Left ventricle myocardium superior (tissue), 1 donor: ENCODE data around the gene ECM2. TPM values are rescaled to one million over a fixed set of nuclear protein-coding genes. Genes with fewer than 3 reads are reported as not detected.

Experiments
- ATAC-seq: fragments of 200-7000 bp; cut with Tn5 transposase; one replicate; pipeline ENCODE4 v1.9.1; 2020; ENCODE audit warnings: mild to moderate bottlenecking, moderate library complexity
- DNase-seq: peaks from one replicate; pipeline ENCODE4 v3.0.0-alpha.2; 2020
- intact Hi-C: fragments of 100-400 bp; cut with micrococcal nuclease; formaldehyde crosslinking; loops from one replicate; pipeline ENCODE4 v1.11.0; 2022
- total RNA-seq: library from RNA; stranded (reverse); fragmentation: NEBNext Ultra II Directional; extraction: Animal tissue kit (Norgen Biotek cat#: 25700); gene quantifications from one replicate; pipeline ENCODE4 v1.2.1, GENCODE V29; 2021
- donor health status: DM: no; HTN: yes; CAD: no; lungs with severe emphysema.

ECM2 gene
- total RNA-seq, 1 donor from 2014 or later = 5.3 TPM

DNA sequence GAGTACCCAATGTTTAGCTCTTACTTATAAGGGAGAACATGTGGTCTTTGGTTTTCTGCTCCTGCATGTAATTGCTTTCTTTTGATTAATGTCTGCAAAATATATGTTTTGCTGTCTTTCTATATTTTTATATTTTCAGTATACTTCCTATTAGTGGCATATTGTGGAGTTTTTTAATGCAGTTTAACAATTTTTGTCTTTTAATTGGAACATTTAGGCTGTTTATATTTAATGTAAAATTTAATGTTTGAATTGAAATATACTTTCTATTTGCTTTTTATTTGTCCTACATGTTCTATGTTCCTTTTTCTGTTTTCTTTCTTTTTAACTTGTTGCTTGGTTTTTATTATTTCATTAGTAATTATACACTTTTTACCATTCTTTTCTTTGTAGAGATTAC, 4.9 kb downstream of the ECM2 start:
- DNase-seq = no peak
- ATAC-seq = no peak
- intact Hi-C loops = loop anchor here (10.0 kb wide), 1 partner anchor 64 kb away; no protein-coding TSS in a partner anchor

- ATAC-seq (no peak), DNase-seq (no peak)
- intact Hi-C loops = no loop called here
Observed at GRCh38 chr9:92529124-92529523, 6.7 kb downstream of the ECM2 start.

DNA sequence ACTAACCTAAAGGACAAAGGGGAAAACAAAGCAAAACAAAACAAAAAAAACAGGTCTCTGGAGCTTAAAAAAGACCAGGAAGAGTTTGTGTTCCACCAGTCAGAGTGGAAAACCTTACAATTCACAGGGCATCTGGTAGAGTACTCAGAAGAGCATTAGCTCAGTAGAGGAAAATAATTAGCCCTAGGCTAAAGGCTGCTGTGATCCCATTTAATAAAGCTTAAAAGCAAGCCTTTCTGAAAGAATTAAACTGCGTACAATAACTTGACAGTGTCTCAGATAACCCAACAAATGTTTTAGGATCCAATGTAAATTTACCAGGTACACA, 7.3 kb downstream of the ECM2 start:
- intact Hi-C loops = no loop called here
- peak; percentile 77 for ATAC-seq
- no peak for DNase-seq

DNA sequence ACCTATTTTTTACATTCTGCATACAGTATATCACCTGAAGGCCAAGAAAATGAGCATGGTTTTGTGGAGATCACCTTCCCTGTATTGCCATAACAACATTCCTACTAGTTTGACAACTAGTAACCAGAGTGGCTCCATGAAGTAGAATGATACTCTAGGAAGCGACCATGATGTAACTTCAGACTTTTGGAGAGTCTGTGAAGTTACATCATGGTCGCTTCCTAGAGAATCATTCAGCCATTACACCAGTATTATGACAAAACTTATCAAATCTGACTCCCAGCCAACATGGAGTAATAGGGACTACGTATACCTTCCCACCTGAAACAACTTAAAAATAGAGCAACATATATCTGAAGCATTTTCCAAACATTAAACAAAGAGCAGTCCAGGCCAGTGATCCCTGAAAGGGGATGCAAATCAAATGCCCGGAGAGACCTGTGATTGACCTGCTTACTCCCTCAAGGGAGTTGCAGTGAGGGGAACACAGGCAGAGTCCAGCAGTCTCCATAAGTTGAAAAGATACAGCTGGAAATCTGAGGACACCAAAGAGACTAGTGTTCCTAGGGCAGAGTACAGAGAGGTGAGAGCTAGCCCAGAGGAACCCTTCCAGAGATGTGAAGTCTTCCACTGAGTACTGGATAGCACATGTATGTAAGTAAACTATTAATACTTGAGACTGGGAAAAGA, 7.8 kb downstream of the ECM2 start:
- ATAC-seq (peak; percentile 94), DNase-seq (no peak)
- intact Hi-C loops = no loop called here

GRCh38 chr9:92527291-92527828, 8.4 kb downstream of the ECM2 start:
- DNase-seq (no peak), ATAC-seq (no peak)
- intact Hi-C loops = no loop called here

- intact Hi-C loops = no loop called here
- no peak for ATAC-seq
- no peak for DNase-seq
Observed at GRCh38 chr9:92525306-92525705, 10.5 kb downstream of the ECM2 start.

DNA sequence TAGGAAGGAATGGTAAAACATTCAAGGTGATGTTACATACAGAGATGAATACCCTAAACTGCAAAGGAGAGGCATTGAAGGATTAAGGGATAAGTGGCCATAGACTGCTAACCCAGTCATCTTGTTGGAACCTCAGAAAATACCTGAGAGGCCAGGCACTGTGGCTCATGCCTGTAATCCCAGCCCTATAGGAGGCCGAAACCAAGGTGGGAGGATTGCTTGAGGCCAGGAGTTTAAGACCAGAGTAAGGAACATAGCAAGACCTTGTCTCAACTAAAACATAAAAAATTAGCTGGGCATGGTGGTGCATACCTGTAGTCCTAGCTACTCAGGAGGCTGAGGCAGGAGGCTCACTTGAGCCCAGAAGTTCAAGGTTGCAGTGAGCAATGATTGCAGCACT, 10.9 kb downstream of the ECM2 start:
- intact Hi-C loops = no loop called here
- no peak for DNase-seq
- no peak for ATAC-seq

GRCh38 chr9:92522983-92523970, 12.5 kb downstream of the ECM2 start:
- DNase-seq = no peak
- intact Hi-C loops = no loop called here
- no peak for ATAC-seq

DNA sequence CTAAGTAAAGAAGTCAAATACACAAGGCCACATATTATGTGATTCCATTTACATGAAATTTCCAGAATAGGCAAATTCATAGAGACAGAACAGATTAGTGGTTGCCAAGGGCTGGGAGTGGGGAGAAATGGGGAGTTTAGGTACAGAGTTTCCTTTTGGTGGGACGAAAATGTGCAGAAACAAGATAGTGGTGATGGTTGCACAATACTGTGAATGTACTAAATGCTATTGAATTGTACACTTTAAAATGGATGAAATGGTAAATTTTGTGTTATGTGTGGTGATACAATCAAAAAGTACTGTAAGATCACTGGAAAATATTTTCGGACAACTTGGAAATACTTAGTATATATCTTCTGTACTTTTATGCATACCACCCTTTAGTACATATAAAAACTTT, 15.0 kb downstream of the ECM2 start:
- intact Hi-C loops = no loop called here
- no peak for ATAC-seq

GRCh38 chr9:92518199-92518598, 17.6 kb downstream of the ECM2 start:
- intact Hi-C loops = no loop called here
- DNase-seq = no peak

More for the DNA sequence above, 15.0 kb downstream of the ECM2 start:
- no peak for DNase-seq

DNA sequence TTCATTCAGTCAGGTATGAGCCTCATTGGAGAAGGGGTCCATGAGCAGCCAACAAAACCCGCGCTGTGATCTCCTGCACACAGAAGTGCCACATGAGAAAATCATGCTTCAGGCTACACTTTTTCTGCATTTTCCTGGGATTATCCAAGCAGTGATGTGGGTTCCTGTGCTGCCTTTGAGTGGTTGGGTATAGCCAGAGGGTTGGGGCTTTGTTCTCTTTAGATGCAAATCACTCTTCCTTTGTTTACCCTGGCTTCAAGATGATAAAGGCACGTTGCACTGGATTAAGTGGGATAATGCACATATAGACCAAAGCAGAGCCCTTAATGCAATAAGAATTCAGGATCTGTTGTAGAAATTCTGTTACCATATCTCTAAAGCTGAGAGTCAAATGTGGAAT, 18.7 kb downstream of the ECM2 start:
- ATAC-seq (no peak), DNase-seq (no peak)
- intact Hi-C loops = no loop called here

More at GRCh38 chr9:92518199-92518598, 17.6 kb downstream of the ECM2 start:
- no peak for ATAC-seq

- intact Hi-C loops = no loop called here
- DNase-seq (no peak), ATAC-seq (no peak)
Observed at GRCh38 chr9:92516521-92516920, 19.3 kb downstream of the ECM2 start.

DNA sequence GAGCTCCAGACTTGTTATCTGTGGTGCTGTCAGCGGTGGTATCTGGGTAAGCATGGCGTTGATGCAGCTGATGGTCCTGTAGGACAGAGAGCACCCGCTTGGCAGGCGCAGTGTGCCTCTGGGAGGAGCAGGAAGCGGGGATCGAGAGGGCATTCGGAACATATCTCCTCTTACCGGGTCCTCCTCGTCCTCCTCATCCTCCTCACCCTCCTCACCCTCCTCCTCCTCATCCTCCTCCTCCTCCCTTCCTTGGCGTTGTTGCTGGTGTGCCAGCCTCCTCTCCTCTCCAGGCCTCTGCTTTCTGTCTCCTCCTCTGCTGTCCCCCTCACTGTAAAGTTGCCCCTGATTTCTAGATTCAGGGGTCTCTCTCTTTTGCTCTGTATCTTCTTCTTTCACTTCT, 21.2 kb downstream of the ECM2 start:
- DNase-seq (no peak), ATAC-seq (no peak)
- intact Hi-C loops = no loop called here

DNA sequence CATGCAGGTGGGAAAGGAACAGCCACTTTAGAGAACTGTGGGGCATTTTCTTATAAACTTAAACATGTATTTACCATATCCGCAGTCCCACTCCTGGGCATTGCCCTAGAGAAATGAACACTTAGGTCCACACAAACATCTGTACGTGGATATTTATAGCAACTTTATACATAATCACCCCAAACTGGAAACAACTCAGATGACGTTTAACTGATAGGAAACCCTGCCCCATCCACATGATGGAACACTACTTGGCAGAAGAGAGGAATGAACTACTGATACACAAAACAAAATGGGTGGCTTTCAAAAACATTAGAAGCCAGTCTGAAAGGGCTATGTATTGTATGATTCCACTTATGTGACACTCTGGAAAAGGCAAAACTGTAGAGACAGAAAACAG, 22.4 kb downstream of the ECM2 start:
- intact Hi-C loops = no loop called here
- DNase-seq (no peak), ATAC-seq (peak; percentile 49)

DNA sequence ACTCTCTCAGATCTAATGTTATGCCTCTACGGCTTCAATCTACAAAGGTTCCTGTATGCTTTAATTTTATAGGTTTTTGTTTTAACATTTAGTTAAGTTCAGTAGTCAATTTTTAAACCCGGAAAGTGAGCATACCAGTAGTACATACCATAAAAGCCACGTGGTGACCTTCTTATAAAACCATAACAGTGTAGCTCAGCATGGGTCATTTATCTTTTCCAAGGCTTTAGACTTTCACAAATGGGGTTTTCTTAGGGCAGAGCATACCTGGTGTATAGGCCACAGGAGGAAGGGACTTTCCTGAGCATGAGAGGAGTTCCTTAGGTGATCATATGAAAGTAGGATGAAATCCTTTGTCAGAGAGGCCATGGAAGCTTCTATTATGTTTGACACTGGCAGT, 23.2 kb downstream of the ECM2 start:
- DNase-seq (no peak), ATAC-seq (no peak)
- intact Hi-C loops = no loop called here

DNA sequence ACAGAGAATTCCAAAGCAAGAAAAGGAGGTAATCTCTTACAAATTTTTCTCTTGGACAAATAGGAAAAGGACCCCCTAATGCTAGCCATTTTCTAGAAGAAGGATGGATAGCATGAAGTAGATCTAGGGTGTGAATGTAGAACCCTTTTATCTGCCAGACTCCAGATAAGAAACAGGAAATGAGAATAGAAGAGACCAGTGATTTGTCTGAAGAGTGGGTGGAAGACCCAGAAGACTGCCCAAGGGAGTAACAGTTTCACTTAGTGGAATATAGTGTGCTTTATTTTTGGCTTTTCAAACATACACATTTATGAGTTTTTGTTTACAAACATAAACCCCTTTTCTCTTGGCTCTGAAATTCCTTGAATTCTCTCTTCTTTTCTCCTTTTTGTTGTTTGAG, 25.0 kb downstream of the ECM2 start:
- intact Hi-C loops = no loop called here
- DNase-seq (no peak), ATAC-seq (no peak)

DNA sequence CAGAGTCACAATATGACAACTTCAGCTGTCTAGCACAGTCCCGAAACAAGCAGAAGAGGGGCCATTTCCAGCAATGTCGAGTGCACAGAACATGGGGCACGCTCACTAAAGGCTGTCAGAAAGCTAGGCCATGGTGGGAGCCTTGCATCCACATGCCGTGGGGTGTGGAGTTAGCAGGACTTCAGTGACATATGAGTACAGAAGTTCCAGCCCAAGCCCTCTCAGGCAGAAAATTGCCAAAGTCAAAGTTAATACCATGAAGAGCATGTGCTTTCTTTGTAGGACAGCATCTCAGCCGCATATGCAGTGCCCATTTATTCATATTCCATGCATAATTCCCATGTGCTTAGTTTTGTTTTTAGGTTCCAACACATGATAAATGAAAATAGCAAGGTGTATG, 26.7 kb downstream of the ECM2 start:
- ATAC-seq = no peak
- intact Hi-C loops = no loop called here

DNA sequence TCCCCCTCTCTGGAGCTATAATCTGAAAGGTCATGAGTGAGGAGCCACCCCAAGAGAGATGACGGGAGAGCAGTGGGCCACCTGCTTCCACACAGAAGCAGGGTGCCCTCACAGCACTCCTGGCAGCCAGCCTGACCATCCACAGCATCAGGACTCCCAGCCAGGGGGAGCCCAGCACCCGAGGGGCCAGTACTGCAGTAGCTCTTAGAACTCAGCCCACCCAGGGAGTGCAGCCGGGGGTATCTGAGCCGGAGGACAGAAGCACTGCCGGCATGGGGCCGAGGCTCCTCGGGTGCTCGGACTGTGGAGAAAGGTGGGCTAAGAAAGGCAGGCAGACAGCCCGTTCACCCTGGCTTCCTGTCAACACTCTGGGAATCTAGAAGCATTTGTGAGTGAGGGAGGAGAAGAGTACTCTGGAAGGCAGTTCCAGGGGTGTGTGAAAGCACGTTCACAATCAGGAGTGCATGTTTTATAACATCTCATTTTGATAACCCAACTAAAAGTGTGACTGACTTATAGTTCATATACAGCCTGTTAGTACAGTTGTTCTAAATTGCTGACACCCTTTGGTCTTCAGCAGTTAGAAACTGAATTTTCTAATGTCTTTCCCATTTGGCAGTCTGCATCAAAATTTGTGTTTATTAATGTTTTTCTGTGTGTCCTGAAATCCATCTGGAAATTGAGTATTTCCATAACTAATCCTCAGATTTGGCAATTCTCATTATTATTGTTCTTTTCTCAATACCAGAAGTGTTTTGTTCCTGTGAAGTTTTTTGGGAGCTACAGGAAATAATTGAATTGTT, 27.6 kb downstream of the ECM2 start:
- intact Hi-C loops = no loop called here
- DNase-seq (peak; percentile 36), ATAC-seq (peak; percentile 19)

More for the DNA sequence above, 26.7 kb downstream of the ECM2 start:
- DNase-seq = no peak

- no peak for ATAC-seq
- no peak for DNase-seq
- intact Hi-C loops = no loop called here
Observed at GRCh38 chr9:92507496-92507895, 28.3 kb downstream of the ECM2 start.

DNA sequence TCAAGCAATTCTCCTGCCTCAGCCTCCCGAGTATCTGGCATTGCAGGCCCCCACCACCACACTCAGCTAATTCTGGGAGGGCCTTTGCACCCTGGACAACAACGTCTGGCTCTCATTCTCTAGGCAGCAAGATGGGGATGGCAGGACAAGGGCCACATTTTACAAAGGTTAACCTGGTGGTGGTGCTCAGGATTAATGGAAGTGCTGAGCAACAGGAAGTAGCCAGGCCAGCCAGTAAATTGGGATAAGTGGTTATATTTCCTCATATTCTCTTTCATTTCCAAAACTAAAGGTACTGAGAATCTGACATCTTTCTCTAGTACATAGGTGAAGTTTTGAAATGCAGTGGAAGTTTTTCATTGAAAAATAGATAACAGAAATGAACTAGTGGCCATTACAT, 28.8 kb downstream of the ECM2 start:
- intact Hi-C loops = no loop called here
- DNase-seq = no peak
- no peak for ATAC-seq
